ENCODE results near the gene GABBR2.

DNA sequence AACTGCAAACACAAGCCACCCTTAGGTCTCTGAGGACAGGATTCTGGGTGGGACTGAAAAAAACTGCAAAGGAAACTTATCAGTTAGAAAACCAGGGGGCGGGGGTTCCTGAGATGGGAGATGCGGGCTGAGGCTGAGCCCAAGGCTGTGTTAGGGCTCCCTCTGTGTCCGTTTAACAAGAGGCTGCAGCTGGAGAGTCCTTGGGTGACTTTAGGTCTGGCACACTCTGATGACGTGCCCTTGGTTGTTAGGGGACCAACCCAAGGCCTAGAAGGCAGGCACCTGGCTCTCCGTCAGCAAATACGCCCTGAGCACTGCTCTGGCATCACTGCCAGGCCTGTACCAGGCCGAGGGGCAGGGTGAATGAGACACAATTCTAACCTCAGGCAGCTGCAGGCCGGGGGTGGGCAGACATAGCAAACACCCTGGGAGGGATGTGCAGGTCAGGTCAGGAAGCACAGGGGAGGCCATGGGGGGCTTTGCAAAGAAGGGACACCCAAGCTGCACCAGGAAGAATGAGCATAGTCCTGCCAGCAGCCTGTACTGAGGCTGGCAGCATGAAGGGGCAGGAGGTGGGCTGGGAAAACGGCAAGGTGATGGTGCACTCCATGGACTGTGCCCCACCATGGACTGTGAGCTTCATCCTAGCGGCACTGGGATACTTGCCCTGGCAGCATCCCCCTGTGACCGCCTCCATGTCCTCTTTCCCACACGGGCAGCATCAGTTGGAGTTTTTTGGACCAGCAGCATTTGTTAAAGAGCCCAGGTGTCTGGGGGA is 137.9 kb downstream of the GABBR2 start:
- TF ChIP-seq, protein P1, sequence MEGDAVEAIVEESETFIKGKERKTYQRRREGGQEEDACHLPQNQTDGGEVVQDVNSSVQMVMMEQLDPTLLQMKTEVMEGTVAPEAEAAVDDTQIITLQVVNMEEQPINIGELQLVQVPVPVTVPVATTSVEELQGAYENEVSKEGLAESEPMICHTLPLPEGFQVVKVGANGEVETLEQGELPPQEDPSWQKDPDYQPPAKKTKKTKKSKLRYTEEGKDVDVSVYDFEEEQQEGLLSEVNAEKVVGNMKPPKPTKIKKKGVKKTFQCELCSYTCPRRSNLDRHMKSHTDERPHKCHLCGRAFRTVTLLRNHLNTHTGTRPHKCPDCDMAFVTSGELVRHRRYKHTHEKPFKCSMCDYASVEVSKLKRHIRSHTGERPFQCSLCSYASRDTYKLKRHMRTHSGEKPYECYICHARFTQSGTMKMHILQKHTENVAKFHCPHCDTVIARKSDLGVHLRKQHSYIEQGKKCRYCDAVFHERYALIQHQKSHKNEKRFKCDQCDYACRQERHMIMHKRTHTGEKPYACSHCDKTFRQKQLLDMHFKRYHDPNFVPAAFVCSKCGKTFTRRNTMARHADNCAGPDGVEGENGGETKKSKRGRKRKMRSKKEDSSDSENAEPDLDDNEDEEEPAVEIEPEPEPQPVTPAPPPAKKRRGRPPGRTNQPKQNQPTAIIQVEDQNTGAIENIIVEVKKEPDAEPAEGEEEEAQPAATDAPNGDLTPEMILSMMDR (conservative IDR thresholded peaks at IDR 0.05): no peak
- TF ChIP-seq ZFX (IDR thresholded peaks at IDR 0.05): no peak
